Frontal cortex (tissue), 4 donors: ENCODE data around the gene CHURC1. TPM values are rescaled to one million over a fixed set of nuclear protein-coding genes. Genes with fewer than 3 reads are reported as not detected.
"Not testable (repeated sequence)": the region's sequence is repeated elsewhere in the genome, so short reads cannot be mapped to it uniquely, and the experiment has no call there.

ENCODE experiments used
- DNase-seq, 2 donors: peaks; one replicate each; pipeline ENCODE4 v3.0.0; 2012; ENCODE audit warnings: low spot score in 2 of 2
- FAIRE-seq: peaks from 2 replicates; lab custom pipeline; 2012; peaks lifted over from hg19 to GRCh38; lab: Jason Lieb, UNC
- total RNA-seq: library from RNA; depleted of rRNA; stranded (reverse); fragments of >200 nt; gene quantifications from one replicate; pipeline ENCODE4 v1.2.3, GENCODE V29; 2014
- donor health status: control.
- donor health status: control.
- donor health status: control.

The CHURC1 gene
- total RNA-seq, 1 donor from 2014 or later, result 32.2 TPM

DNA sequence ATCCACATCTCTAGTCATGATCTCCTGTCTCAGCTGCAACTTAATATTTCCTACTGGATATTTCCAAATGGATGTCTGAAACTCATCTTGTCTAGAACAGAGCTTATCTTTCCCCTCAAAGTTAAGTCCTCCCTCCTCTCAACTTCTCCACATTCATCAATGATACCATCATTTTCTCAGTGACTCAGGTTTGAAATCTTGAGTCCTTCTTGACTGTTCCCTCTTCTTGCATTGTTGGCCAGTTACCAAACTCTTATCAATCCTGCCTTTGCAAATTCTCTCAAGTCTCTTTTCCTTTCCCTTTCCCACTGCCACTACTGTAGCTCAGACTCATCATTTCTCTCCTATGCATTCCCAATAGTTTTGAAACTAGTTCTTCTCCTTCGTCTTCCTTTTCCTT, 14.3 kb upstream of the CHURC1 start:
- DNase-seq (no peak), FAIRE-seq (no peak)

DNA sequence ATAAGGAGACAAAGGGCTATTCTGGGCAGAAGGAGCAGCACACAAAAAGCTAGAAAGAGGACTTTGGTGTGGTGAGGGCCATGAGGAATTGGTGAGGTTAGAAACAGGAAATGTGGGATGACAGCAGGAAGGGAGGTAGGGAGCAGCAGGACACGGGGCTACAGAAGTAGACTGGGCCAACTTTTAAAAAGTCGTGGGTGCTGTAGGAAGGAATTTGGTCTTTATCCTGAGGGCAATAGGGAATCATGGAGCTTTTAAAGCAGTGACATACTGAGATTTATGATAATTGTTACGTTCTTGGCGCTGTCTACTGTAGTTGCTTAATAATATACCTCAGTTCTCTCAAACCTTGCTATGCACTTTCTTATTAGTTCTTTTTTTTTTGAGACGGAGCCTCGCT, 8.2 kb upstream of the CHURC1 start:
- no peak for FAIRE-seq

DNA sequence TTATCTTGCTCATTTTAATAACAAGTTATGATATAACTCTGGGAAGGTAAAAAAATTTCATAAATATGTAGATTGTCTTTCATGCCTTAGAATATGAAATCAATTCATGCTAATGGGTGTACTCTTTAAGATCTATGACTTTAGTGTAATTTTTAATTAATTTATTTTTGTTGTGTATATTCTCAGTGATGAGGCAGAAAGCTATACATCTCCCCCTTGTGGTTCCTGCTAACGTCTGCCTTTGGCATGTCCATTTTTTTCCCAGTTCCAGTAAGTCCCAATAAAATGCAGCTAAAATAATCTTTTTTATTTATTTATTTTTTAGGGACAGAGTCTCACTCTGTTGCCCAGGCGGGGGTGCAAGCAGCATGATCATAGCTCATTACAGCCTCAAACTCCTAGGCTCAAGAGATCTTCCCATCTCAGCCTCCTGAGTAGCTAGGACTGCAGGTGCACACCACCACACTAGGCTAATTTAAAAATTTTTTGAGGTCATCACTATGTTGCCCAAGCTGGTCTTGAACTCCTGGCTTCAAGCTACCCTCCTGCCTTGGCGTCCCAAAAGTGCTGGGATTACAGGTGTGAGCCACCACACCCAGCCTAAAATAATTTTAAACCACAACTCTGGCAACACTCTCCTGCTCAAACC, 3.3 kb upstream of the CHURC1 start:
- DNase-seq, result no peak
- FAIRE-seq, result no peak

More for the DNA sequence above, 8.2 kb upstream of the CHURC1 start:
- no peak for DNase-seq

DNA sequence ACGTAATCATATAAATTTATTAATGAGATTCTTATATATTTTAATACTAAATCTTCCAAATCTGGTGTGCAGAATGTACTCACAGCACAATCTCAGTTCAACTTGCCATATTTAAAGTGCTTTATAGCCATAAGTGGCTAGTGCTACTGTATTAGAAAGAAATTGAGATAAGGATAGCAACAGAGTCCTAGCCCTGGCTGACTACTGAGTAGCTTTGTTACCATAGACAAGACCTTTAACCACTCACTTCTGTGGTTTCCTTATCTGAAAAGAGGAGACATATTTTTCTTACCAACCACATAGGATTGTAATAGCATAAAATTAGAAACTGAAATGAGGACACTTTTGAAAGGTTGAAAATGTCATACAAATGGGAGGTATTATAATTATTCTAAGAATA, 2.0 kb upstream of the CHURC1 start:
- DNase-seq (no peak), FAIRE-seq (no peak)

DNA sequence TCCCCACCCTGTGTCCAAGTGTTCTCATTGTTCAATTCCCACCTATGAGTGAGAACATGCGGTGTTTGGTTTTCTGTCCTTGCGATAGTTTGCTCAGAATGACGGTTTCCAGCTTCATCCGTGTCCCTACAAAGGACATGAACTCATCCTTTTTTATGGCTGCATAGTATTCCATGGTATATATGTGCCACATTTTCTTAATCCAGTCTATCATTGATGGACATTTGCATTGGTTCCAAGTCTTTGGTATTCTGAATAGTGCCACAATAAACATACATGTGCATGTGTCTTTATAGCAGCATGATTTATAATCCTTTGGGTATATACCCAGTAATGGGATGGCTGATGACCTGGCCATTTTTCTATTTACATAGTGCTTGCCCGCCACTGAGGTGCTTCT, 778 bp upstream of the CHURC1 start:
- not testable (repeated sequence) for DNase-seq, FAIRE-seq

DNA sequence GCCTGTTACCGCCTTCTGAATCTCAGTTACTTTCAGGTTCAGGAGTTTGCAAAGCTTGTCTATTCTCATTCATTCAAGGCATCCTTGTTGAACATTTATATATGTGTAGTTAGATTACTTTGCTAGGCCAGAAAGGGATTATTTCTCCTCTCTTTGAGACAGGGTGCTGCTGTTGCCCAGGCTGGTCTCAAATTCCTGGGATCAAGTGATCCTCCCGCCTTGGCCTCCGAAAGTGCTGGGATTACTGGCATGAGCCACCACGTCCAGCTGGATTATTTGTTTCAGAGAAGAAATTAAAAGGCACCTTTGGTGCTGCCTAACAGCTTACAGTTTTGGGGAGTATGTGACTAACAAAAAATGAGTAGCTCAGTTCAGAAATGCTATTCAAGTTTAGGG, 772 bp downstream of the CHURC1 start:
- DNase-seq (no peak), FAIRE-seq (no peak)

DNA sequence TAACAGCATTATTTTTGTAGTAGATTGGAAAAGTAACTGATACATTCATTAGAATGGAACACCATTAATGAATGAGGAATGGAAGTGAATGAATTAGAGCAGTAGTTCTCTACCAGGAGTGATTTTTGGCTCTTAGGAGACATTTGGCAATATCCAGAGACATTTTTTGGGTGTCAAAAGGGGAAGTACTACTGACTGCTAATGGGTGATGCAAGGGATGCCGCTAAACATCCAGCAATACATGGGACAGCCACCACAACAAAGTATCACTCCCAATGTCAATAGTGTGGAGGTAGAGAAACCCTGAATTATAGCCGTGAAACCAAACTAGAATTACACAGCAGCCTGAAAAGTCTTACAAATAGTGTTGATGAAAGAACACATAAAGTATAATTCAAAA, 1.5 kb downstream of the CHURC1 start:
- FAIRE-seq, result no peak

DNA sequence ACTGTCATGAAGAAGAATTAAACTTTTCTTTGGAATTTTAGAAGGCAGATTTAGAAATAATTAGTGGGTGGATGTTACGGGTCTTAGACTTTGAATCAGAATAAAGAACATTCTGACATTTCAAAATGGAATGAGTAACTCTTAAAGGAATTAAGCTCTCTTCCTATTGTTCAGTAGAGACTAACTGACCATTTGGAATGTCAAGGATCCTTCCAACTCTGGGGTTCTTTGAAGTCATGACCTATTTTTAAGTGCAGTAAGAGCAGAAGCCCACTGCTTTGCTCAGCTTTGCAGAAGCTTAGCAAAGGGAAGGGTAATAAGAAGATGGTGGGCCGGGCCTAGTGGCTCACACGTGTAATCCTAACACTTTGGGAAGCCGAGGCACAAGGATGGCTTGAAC, 4.0 kb downstream of the CHURC1 start:
- no peak for FAIRE-seq
- DNase-seq, result no peak

More for the DNA sequence above, 1.5 kb downstream of the CHURC1 start:
- no peak for DNase-seq

DNA sequence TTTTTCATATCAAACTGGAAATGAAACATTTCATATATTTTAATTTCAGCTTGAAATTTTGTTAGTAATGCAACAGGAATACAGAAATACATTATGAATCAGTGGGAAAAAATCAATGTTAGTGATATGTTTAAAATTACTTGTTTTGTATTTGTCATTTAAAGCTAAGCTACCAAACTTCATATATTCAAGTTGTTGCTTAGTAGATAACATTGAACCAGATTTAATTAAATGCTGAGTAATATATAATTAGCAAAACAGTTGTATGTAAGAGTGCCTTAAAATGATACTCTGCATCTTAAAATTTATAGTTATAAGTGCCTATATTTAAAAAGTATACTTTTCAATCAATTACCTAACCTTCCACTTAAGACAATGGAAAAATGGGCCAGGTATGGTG, 5.0 kb downstream of the CHURC1 start:
- no peak for FAIRE-seq

DNA sequence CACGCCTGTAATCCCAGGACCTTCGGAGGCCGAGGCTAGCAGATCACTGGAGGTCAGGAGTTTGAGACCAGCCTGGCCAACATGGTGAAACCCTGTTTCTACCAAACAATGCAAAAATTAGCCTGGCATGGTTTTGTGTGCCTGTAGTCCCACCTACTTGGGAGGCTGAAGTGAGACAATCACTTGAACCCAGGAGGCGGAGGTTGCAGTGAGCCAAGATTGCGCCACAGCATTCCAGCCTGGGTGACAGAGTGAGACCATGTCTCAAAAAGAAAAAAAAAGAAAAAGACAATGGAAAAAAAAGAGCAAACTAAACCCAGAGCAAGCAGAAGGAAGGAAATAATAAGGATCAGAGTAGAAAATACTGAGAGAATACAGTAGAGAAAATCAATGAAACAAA, 5.4 kb downstream of the CHURC1 start:
- no peak for DNase-seq
- no peak for FAIRE-seq

More for the DNA sequence above, 5.0 kb downstream of the CHURC1 start:
- no peak for DNase-seq

DNA sequence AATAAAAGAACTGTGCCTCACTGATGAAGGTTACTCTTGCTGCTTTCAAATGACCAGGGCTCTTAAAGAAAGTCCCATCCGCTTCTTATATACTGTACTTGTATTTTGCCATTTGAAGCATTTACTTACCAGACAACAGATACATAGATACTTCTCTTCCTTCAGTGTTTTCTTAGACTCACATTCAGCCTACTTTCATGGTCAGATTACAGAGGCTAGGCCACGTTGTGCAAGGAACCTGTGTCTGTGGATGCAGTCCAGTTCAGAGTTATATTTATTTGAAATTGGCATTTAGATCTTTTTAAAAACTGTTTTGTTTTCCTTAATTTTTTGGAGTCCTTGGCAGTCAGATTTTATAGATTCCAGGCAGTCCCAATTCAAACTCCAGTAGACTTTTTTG, 6.2 kb downstream of the CHURC1 start:
- no peak for DNase-seq
- FAIRE-seq, result no peak

DNA sequence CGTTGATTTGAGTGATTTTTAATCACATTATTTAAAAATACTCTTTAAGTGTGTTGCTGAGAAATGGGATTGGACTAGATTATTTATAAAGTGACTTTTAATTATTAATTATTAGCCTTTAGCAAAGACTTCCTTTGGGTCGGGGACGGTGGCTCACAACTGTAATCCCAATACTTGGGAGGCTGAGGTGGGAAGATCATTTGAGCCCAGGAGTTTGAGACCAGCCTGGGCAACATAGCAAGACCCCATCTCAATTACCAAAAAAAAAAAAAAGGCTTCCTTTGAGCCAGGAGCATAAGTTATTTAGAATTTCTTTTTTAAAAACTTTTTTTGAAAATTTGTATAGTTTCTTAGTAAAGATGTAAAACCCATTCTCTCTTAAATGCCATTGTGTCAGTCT, 8.8 kb downstream of the CHURC1 start:
- FAIRE-seq (no peak), DNase-seq (no peak)

DNA sequence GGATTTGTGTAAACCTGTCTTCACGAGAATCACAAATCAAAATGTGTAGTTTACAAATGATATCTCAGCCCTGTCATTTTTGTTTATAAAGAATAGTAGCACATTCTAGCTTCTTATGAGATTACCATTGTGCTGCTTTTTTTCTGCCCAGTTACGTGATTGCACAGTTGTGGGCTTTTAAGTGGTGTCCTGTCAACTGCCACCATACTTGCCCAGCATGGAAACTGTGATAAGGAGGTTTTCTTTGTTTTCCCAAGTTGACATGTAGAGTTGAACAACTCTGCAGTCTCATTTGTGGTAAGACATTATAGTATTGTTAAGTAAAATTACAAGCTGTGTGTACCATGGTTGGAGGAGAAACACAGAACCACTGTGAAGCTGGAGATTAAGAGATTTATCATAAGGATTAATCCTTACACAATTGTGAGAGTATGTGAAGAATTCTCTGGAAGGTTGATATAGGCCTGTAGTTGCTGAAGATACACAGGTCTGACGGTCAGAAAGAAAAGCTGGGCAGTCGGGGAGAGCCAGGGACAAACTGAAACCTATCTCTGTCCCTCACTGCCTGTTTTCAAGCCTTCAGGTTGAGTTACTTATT, 12.2 kb downstream of the CHURC1 start:
- DNase-seq (no peak), FAIRE-seq (no peak)

DNA sequence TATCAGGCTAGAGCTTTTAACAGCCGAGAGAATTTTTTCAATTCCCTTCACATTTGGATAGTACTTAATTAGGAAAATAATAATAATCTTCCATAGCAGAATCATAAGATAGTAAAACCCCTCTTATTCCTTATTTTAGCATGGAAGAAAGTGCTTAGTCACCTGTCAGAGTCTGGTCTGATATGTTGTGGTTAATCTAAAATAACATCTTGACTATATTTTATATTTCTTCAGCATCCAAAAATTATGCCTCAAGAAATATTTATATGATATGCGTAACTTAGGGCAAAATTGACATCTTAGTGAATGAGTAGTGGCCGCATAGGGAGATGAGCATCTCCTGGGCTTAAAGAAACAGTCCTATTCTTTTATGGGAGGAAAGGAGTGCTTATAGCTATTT, 12.8 kb downstream of the CHURC1 start:
- DNase-seq, result no peak
- no peak for FAIRE-seq

DNA sequence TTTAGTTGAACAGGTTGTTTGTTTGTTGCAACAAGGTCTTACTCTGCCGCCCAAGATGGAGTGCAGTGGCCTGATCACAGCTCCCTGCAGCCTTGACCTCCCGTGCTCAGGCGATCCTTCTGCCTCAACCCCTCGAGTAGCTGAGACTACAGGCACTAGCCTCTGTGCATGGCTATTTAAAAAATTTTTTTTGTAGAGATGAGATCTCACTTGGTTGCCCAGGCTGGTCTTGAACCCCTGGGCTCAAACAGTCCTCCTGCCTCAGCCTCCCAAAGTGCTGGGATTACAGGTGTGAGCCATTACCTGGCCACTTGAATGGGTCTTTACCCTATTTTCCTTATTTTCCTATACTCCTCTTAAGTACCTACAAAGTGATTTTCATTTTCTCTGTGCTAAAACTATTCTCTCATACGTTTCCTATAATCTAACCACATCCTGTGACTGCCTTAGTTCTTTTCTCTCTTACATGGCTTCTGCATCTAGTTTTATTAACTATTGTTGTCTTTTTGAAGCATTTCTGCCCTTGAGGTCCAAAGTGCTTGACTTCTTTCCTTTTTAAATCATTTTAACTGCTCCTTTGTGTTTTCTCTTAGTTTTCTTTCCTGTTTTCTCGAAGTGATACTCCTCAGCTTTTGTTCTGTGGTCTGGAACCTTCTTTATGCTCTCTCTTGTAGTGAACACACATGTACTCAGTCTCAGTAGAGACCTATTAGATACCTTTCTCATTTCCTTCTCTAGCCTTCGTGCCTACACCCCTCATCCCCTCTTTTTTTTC, 14.2 kb downstream of the CHURC1 start:
- DNase-seq (no peak), FAIRE-seq (no peak)

DNA sequence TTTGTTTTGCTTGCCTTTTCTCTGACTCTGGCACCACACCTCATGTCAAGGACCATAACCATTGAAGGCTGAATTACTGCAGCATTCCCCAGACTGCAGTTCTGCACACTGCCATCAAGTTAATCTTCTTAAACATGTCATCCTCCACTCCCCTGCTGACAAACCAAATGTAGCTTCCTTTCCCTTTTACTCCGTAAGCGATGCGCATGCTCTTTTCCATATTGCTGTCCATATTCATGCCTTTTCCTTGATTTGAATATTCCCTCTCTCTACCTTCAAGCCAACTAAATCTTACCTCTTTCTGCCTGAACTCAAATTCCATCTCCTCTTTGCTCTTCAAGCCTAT, 14.7 kb downstream of the CHURC1 start:
- DNase-seq (no peak), FAIRE-seq (no peak)

DNA sequence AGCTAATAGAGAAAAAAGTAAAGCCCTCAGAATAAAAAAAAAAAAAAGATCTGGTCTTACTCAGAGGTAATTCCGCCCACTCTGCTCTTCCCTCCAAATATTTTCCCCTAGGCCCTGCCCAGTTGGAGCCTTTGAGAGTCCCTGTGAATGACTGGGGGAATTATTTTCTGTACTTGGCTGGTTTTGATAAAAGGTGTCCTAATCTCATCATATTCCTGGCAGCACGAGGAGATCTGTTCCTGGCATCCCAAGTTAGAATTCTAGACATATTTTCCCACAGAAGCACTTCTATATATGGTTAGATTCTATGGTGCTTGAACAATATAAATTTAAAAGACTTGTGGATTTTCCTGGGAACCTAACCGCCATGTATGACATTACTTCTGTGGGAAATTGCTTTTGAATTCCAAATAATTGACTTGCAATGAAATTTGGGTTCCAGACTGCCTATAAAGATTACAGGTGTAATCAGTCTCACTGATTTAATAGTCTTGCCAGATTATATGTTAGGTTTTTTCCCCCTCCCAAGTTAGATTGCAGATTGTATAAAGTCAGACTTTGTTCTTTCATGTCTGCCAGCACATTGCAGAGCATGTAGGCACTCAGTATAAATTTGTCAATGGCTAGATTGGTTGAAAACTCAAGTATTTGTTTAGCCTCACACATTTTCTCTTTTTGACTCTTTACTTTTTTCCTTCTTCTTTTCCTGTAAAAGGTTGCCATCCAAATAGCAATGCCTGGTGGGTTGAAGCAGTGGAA, 16.0 kb downstream of the CHURC1 start:
- FAIRE-seq, result no peak

DNA sequence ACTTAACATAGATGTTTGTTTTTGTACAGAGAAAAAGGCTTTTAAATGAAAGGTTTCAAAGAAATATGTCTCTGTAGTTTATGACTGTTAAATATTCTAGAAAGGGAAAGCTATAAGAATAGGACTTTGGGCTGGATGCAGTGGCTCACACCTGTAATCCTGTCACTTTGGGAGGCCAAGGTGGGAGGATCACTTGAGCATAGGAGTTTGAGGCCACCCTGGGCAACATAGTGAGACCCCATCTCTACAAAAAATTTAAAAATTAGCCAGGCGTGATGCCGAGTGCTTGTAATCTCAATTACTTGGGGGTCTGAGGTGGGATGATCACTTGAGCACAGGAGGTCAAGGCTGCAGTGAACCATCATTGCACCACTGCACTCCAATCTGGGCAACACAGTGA, 16.9 kb downstream of the CHURC1 start:
- DNase-seq (no peak), FAIRE-seq (no peak)

More for the DNA sequence above, 16.0 kb downstream of the CHURC1 start:
- no peak for DNase-seq

DNA sequence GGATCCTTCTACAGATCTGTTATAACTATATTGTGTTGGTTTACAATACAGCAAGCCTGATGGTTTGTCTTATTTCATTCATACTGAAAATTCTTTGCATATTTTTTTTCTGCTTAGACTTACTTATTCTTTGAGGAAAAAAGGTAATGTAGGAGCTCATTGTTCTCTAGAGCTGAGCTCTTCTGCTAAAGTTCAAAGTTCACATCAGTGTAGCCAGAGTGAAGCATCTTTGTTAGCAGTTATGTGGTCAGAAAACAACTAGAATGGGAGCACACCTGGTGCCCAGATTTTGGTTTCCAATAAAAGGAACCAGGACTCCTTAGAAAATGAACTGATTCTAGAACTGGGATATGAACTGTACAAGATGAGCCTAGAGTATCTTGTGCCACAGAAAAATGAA, 18.0 kb downstream of the CHURC1 start:
- FAIRE-seq (no peak), DNase-seq (no peak)

DNA sequence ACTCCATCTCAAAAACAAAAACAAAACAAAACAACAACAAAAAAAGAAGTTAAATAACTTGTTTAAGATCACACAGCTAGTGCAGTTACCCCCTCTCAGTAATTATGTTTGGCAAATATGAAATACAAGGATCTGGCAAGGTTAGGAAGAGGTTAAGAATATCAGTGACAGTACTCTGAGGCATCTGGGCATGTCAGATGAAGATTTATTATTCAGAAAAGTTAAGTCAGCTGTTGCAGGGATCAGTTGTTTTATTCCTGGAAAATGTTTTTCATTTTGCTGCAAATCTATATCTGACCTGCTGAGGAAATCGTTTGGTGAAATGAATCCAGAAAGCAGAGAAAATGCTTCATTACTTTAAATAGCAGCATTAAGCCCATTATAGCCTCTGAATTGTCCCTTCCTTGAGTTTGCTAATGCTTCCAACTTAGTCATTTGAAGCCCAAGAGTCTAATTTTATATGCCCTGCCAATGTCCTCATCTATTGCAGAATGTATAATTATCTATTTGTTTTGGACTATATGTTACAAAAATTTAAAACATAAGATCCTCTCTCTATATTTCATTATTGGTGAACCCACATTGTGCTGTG, 20.2 kb downstream of the CHURC1 start:
- no peak for DNase-seq
- no peak for FAIRE-seq
